Urothelium cell line (cell line): ENCODE results near the gene SNCB.

ENCODE experiments used
- DNase-seq: peaks from one replicate; pipeline ENCODE4 v3.0.0; 2011; ENCODE audit warnings: low spot score, mixed read lengths
- FAIRE-seq: peaks from 2 replicates; lab custom pipeline; 2011; peaks lifted over from hg19 to GRCh38; lab: Jason Lieb, UNC

The SNCB gene

DNA sequence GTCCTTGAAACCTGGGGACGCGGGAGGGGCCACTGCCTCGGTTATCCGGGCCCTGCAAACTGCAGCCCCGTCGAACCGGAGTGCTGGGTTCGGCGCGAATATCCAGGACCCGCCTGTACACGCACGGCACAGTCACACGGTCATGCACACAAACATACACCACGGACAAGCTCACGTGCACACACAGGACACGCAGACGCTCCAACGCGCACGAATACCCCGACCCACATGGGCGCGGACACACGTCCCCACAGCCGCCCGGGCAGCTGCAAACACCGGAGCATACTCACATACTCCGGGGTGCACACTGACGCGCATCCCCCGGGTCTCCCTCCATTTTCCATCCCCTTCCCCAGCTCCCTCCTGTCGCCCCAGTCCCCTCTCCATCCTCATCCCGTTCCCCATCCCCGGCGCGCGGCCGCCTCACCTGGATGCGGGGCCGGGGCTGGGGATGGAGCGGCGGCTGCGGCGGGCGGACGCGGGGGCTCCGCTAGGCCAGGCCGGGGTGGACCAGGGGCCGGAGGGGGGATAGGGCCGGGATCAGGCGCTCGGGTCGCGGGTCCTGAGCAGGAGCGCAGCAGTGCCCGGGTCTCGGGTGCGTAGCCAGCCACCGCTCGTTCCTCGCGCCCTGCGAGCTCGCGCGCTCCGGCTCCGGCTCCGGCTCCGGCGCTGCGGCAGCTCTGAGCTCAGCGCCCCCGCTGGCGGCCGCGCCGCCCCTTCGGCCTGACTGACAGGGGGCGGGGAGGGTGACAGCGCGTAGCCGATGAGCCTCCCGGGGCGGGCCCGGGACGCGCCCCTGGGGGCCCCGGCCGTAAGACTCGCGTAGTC lies at the start of gene SNCB, which contains the start of gene EIF4E1B:
Gene SNCB (minus strand): TSS at position 682 of the 828 bp plus-strand sequence. CDS start 880 bp downstream, outside the sequence.
Gene EIF4E1B (plus strand): TSS at position 823 of the 828 bp plus-strand sequence. CDS start 12,113 bp downstream, outside the sequence.
- FAIRE-seq (peak; percentile 80), DNase-seq (peak; percentile 81)

- no peak for FAIRE-seq
Observed at GRCh38 chr5:176679365-176680225, 49.3 kb upstream of the SNCB start.

DNA sequence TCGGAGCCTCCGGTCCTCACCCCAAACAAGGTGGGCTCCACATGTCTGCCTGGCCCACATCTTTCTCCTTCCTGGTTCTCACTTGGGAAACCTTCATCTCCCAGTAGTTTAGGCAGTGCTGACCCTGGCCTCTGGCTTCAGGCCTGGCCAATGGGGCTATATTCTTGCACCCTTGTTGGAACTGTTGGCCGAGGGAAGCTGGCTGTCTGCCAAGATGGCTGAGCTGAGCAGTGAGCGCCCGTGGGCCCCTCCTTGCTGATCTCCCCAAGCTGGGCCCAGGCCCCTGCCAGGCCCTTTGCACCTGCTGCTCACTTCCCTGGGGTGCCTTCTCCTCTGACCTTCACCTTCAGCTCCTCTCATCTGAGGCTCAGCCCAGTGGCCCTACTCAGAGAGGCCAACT lies 48.2 kb upstream of the SNCB start:
- DNase-seq (no peak), FAIRE-seq (no peak)

More at GRCh38 chr5:176679365-176680225, 49.3 kb upstream of the SNCB start:
- DNase-seq, result no peak

GRCh38 chr5:176677209-176677939 lies 47.0 kb upstream of the SNCB start:
- FAIRE-seq, result no peak
- DNase-seq, result no peak

DNA sequence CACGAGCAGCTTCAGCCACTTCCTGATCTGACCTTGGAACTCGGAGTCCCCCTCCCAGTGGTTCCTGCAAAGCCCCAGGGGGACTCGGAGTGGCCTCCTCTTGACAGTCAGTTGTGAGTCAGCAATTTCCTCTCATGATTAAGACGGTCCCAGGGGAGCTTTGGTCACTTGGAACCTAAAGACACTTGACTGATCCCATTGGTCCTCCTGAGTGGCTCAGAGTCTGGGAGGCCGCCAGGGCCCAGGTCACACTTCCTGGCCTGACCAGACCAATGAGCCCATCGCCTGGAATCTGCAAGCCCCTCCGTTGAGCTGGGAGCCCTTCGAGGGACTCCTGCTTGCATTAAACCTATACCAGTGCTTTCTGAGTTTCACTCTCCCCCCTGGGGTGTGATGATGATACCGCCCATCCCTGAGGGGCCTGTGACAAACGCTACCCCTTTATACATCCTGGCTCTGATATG lies 46.1 kb upstream of the SNCB start:
- DNase-seq (peak; percentile 41), FAIRE-seq (no peak)

DNA sequence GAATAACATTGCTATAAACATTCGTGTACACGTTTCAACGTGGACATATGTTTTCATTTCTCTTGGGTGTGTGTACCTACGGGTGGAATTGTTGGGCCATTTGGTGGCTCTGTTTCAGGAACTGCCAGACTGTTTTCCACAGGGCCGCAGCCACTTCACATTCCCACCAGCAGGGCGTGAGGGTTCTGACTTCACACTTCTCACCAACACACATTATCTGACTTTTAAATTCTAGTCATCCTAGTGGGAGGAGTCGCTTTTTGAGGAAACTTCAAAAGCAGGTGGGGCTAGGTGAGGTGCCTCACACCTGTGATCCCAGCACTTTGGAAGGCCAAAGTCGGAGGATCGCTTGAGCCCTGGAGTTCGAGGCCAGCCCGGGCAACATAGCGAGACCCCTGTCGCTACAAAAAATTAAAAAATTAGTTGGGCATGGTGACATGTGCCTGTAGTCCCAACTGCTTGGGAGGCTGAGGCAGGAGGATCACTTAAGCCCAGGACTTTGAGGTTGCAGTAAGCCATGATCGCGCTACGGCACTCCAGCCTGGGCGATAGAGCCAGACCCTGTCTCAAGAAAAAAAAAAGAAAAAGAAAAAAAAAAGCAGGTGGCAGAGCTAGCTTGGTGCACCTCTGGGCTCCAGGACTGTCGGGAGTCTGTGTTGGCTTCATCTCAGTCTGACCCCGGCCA lies 45.5 kb upstream of the SNCB start:
- FAIRE-seq, result no peak
- DNase-seq, result peak; percentile 60

DNA sequence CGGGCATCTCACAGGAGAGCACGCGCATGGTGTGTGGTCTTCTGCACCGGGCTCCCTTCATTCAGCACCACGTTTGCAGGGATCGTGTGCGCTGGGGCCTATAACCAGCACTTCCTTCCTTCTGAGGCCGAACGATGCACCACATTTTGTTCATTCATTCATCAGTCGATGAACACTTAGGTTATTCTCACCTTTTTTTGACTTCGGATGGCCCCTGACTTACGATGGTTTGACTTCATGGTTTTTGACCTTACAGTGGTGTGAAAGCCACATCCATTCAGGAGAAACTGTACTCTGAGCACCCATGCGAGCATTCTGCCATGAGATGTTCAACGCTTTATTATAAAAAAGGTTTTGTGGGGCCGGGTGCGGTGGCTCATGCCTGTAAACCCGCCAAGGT lies 44.5 kb upstream of the SNCB start:
- no peak for DNase-seq
- no peak for FAIRE-seq

DNA sequence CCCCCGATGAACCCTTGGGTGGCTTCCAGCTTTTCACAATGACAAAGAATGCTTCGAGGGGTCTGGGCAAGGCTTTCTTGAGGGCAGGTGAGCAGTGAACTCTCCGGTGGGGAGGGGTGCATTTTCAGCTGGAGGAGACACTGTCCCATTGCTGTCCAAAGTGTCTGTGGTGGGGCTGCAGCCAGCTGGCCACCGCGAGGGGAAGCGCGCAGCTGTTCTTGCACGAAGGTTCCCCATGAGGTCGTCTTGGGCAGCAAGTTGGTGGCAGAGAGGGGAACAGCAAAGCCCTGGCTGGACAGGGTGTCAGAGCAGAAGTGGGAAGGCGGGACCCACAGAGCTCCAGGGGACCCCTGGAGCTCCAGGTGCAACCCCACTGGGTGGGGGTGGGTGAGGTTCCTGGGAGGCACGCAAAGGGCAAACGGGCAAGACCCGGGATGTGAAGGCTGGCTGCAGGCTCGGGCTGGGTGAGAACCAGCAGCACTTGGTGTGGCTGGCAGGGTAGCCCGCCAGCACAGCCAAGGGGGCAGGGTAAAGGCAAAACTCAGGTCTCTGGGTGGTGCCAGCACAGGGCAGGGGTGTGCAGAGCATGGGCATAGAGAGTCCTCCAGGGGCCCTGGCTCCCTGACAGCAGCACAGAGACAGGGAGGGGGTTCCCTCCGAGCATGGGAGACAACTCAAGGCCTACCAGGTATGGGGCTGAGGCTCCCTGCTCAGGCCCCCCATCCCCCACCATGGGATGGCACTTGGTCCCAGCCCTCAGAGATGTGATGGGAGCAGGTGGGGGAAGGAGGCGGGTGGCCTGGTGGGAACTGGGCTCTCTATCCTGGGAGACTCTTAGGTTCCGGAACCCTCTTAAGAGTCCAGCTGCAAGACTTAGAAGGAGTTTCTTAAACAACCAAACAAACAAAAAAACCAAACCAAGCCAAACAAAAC lies 43.6 kb upstream of the SNCB start:
- DNase-seq, result no peak
- FAIRE-seq, result no peak

DNA sequence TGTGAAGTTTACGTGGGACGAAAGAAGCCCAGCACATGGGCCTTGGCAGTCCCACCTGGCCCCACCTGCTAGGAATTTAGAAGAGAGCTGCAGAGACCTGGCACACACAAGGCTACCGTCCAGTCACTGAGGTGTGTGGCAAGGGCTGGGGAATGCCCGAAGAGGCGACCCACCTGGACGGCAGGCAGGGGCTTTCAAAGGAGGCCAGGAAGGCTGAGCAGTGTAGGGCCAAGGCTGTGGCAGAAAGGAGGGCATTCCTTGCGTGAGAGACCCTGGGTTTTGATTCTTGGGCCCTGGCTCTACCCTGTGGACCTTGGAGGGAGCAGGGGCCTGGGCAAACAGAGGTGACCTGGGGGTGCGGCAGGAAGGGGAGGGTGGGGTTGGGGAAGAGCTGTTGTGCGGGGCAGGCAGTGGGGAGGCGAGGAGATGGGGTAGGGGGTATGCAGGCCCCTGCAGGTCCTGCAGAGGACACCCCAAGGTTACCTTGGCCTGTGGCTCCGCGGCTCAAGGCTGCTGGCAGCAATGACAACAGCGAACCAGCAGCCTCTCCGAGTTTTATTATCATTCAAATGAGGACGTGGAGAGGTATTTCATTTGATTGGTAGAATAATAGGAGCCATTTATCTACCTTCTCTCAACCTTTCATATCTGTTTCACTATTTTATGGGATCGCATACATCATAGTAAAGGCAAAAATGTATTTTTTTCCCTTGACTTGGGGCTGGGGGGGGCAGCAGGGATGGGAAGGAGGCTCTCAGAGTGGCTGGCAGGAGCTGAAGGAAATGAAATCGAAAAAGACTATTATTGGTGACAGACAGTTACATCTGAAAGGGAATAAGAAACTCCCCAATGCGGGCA lies 41.8 kb upstream of the SNCB start:
- no peak for FAIRE-seq
- no peak for DNase-seq

GRCh38 chr5:176671399-176671798 lies 41.1 kb upstream of the SNCB start:
- DNase-seq (no peak), FAIRE-seq (no peak)

DNA sequence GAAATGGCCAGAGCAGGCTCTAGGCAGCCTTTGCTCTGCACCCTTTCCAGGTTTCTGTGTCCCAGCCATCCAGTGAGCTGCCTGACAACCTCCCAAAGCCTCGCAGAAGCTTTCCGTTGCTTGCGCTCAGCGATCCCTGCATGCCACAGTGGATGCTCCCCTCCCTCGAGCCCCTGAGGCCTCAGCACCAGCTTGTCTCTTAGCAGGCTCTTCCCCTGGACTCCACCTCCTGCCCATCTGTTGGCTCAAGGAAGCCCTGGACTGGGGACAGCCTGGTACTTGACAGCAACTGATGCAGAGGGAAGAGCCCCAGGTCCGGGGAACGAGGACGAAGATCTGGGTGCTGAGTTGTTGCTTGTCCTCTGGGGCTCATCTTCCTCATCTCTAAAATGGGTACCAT lies 40.1 kb upstream of the SNCB start:
- DNase-seq, result no peak
- FAIRE-seq, result no peak

GRCh38 chr5:176667637-176668036 lies 37.3 kb upstream of the SNCB start:
- no peak for FAIRE-seq
- DNase-seq, result no peak

GRCh38 chr5:176665517-176665916 lies 35.2 kb upstream of the SNCB start:
- FAIRE-seq, result no peak

DNA sequence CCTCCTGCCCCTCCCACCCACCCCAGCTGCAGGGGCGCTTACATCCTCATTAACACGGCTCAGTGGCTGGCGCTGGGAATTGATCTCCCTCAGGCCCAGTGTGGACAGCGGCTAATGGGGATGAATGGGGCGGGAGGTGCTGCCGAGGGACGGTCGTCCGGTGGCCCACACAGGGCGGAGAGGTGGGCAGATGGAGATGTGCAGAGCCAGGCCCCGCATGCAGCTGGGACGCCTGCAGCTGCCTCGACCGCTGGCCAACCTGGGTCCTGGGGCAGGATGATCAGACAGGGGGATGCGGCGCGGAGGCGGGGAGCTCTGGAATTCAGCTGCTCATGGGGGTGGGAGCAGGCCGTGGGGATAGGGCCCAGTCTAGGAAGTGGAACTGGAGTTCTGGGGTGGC lies 34.6 kb upstream of the SNCB start:
- no peak for FAIRE-seq

More at GRCh38 chr5:176665517-176665916, 35.2 kb upstream of the SNCB start:
- no peak for DNase-seq

GRCh38 chr5:176664479-176664878 lies 34.1 kb upstream of the SNCB start:
- FAIRE-seq, result no peak
- DNase-seq, result no peak

More for the DNA sequence above, 34.6 kb upstream of the SNCB start:
- no peak for DNase-seq

- FAIRE-seq (no peak), DNase-seq (no peak)
Observed at GRCh38 chr5:176663566-176663965, 33.2 kb upstream of the SNCB start.

DNA sequence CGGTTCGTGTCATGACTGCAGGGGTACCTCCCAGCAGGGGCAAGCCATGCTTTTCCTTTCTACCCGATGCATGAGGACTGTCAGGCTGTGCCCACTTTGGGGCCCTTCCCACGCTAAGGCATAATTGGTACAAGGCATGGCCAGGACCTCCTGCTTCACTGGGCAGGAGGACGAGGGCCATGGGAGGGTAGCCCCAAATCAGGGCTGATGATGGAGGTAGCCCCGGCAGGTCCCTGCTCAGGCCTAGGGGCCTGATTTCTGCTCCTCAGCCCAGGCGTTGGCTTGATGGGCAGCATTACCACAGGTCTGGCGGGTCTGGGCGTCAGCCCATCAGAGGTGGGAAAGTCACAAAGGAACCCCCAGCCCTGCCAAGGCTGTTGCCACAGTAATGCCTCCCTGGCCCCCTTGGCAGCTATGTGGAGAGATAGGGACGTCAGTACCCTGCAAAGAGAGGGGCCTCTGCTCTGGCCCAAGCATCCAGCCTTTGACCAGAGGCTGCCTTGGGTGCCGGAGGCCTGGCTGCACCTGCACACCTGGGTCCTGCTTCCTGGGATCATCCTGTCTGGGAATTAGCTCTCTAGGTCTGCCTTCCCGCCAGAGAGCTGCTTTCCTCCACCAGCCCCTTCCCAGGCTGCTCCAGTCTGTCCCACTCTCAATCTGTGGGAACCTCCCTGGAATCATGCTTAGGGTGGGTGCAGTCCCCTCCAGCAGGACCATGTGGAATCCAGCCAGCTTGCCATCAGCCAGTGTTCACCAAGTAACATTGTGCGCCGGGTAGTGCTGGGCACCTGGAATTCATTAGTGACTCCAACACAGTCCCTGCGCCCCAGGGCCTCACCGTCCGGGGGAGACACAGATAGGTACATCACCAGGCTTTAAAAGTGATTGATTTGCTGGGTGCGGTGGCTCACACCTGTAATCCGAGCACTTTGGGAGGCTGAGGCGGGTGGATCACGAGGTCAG lies 32.3 kb upstream of the SNCB start:
- FAIRE-seq, result no peak

More for the DNA sequence above, 32.3 kb upstream of the SNCB start:
- DNase-seq, result no peak
